H1 (cell line): ENCODE measurements around the gene CCNG2. TPM values are rescaled to one million over a fixed set of nuclear protein-coding genes. Genes with fewer than 3 reads are reported as not detected.

Experiments used
- CTCF ChIA-PET: fragments of 300-600 bp; sonication (Branson Sonifier 250); formaldehyde crosslinking; loops from one replicate; lab custom pipeline; 2021; ENCODE audit not compliant: partially characterized antibody; lab: Charles Lee
- POLR2A ChIA-PET: fragments of 300-600 bp; sonication (Branson Sonifier 250); formaldehyde crosslinking; loops from one replicate; lab custom pipeline; 2021; ENCODE audit warnings: inconsistent platforms; ENCODE audit not compliant: partially characterized antibody; lab: Charles Lee
- DNase-seq, 2 experiments: peaks; one replicate each; pipeline versions ENCODE4 v3.0.0 to v3.0.0-alpha.2; 2010 to 2022; ENCODE audit warnings: low spot score in 2 of 2, low read depth in 1 of 2, mixed read lengths in 1 of 2
- FAIRE-seq: peaks from 2 replicates; lab custom pipeline; 2011; peaks lifted over from hg19 to GRCh38; lab: Jason Lieb, UNC
- H2AFZ ChIP-seq: 2 replicates; pipeline ENCODE4 v1.8.1; 2012; ENCODE audit warnings: low read length, inconsistent platforms
- H2AK5ac ChIP-seq: 2 replicates; pipeline ENCODE4 v1.6.1; 2013; ENCODE audit warnings: low read depth, low read length
- H2BK120ac ChIP-seq: replicated peaks from 2 replicates; pipeline ENCODE3; 2013; ENCODE audit warnings: low read depth, low read length, inconsistent platforms
- H2BK12ac ChIP-seq: 2 replicates; pipeline ENCODE4 v1.6.1; 2013; ENCODE audit warnings: low read depth, low read length
- H2BK15ac ChIP-seq: 2 replicates; pipeline ENCODE4 v1.6.1; 2013; ENCODE audit warnings: low read length
- H2BK20ac ChIP-seq: 2 replicates; pipeline ENCODE4 v1.6.1; 2013; ENCODE audit warnings: low read length
- H2BK5ac ChIP-seq: 2 replicates; pipeline ENCODE4 v1.6.1; 2013; ENCODE audit warnings: low read depth, low read length
- H3K14ac ChIP-seq: 2 replicates; pipeline ENCODE4 v1.6.1; 2013; ENCODE audit warnings: inconsistent platforms; ENCODE audit not compliant: insufficient read length
- H3K18ac ChIP-seq: 2 replicates; pipeline ENCODE4 v1.6.1; 2013; ENCODE audit warnings: low read length; ENCODE audit errors: extremely low read depth
- H3K23ac ChIP-seq: 2 replicates; pipeline ENCODE4 v1.6.1; 2013; ENCODE audit warnings: inconsistent platforms; ENCODE audit not compliant: insufficient read length
- H3K23me2 ChIP-seq: 2 replicates; pipeline ENCODE4 v1.6.1; 2013; ENCODE audit warnings: low read depth, low read length
- H3K27ac ChIP-seq: 2 replicates; pipeline ENCODE4 v1.6.1; 2011; ENCODE audit warnings: low read depth, low read length, inconsistent platforms
- H3K27me3 ChIP-seq, 4 experiments: replicated peaks in 1 of 4; 1 replicate in 1 of 4; 2 replicates in 3 of 4; pipeline versions ENCODE4 v1.6.1 to v1.8.1; 2011 to 2013; ENCODE audit warnings: low read length in 3 of 4, mild to moderate bottlenecking in 3 of 4, inconsistent platforms in 2 of 4, mixed read lengths in 2 of 4, moderate library complexity in 1 of 4; ENCODE audit not compliant: control insufficient read depth in 3 of 4, insufficient read depth in 3 of 4; ENCODE audit errors: extremely low read depth in 1 of 4
- H3K36me3 ChIP-seq, 4 experiments: 2 replicates each; pipeline versions ENCODE4 v1.6.1 to v1.8.1; 2011 to 2013; ENCODE audit warnings: mild to moderate bottlenecking in 4 of 4, low read length in 3 of 4, moderate library complexity in 2 of 4, control low read depth in 1 of 4, inconsistent platforms in 1 of 4; ENCODE audit not compliant: insufficient read depth in 4 of 4, control insufficient read depth in 2 of 4
- H3K4ac ChIP-seq: replicated peaks from 2 replicates; pipeline ENCODE3; 2013; ENCODE audit warnings: low read length, low read depth, mixed read lengths, inconsistent platforms; ENCODE audit not compliant: insufficient read length
- H3K4me1 ChIP-seq, 4 experiments: replicated peaks in 1 of 4; 1 replicate in 1 of 4; 2 replicates in 3 of 4; pipeline versions ENCODE4 v1.6.1 to v1.8.1; 2011 to 2013; ENCODE audit warnings: low read length in 3 of 4, inconsistent platforms in 2 of 4, mixed read lengths in 1 of 4; ENCODE audit not compliant: insufficient read depth in 4 of 4, control insufficient read depth in 3 of 4
- H3K4me2 ChIP-seq, 2 experiments: 2 replicates each; pipeline versions ENCODE4 v1.6.1 to v1.8.1; 2011 to 2013; ENCODE audit warnings: low read depth in 2 of 2, low read length in 2 of 2, control low read depth in 1 of 2, inconsistent platforms in 1 of 2, mild to moderate bottlenecking in 1 of 2; ENCODE audit not compliant: insufficient read depth in 1 of 2
- H3K4me3 ChIP-seq, 4 experiments: fragments of 200-600, 300-600 bp in 1 of 4; sonication (generic), shearing (Covaris generic), sonication (Bioruptor Twin) in 1 of 4; 2 replicates each; pipeline versions ENCODE4 v1.5.1 to v1.8.1; 2011 to 2016; ENCODE audit warnings: low read length in 4 of 4, low read depth in 3 of 4, control low read depth in 2 of 4, inconsistent platforms in 2 of 4, mild to moderate bottlenecking in 2 of 4, mixed read lengths in 1 of 4, moderate library complexity in 1 of 4; ENCODE audit not compliant: insufficient read depth in 2 of 4; ENCODE audit errors: extremely low read depth in 1 of 4
- H3K56ac ChIP-seq: replicated peaks from 2 replicates; pipeline ENCODE3; 2013; ENCODE audit warnings: low read depth, mild to moderate bottlenecking, mixed read lengths, low read length, inconsistent platforms; ENCODE audit not compliant: insufficient read length
- H3K79me1 ChIP-seq: 2 replicates; pipeline ENCODE4 v1.6.1; 2013; ENCODE audit warnings: low read depth, low read length, control low read depth
- H3K79me2 ChIP-seq, 2 experiments: 2 replicates each; pipeline versions ENCODE4 v1.6.1 to v1.8.1; 2012 to 2013; ENCODE audit warnings: low read length in 2 of 2, mild to moderate bottlenecking in 2 of 2, inconsistent platforms in 1 of 2; ENCODE audit not compliant: insufficient read depth in 2 of 2, control insufficient read depth in 1 of 2
- H3K9ac ChIP-seq, 4 experiments: replicated peaks in 1 of 4; 1 replicate in 1 of 4; 2 replicates in 3 of 4; pipeline versions ENCODE4 v1.6.1 to v1.8.1; 2011 to 2013; ENCODE audit warnings: low read depth in 3 of 4, low read length in 3 of 4, control low read depth in 2 of 4, mild to moderate bottlenecking in 2 of 4, moderate library complexity in 2 of 4, inconsistent platforms in 1 of 4; ENCODE audit errors: extremely low read depth in 1 of 4
- H3K9me3 ChIP-seq, 2 experiments: 2 replicates each; pipeline versions ENCODE4 v1.6.1 to v1.8.1; 2012 to 2013; ENCODE audit warnings: mild to moderate bottlenecking in 2 of 2, moderate library complexity in 2 of 2, control low read depth in 1 of 2, inconsistent platforms in 1 of 2, low read depth in 1 of 2, low read length in 1 of 2, mixed read lengths in 1 of 2; ENCODE audit not compliant: insufficient read depth in 2 of 2
- H4K20me1 ChIP-seq, 2 experiments: replicated peaks in 1 of 2; 2 replicates each; pipeline versions ENCODE3 to v1.8.1; 2011 to 2013; ENCODE audit warnings: inconsistent platforms in 2 of 2, low read length in 2 of 2, mild to moderate bottlenecking in 1 of 2; ENCODE audit not compliant: insufficient read depth in 2 of 2, control insufficient read depth in 1 of 2
- H4K5ac ChIP-seq: 2 replicates; pipeline ENCODE4 v1.6.1; 2013; ENCODE audit warnings: low read length, low read depth, mixed read lengths, inconsistent platforms; ENCODE audit not compliant: insufficient read length
- H4K8ac ChIP-seq: 2 replicates; pipeline ENCODE4 v1.8.0; 2013; ENCODE audit warnings: mild to moderate bottlenecking, moderate library complexity, low read length, inconsistent platforms; ENCODE audit not compliant: insufficient read depth; ENCODE audit errors: extremely low read depth
- H4K91ac ChIP-seq: replicated peaks from 2 replicates; pipeline ENCODE3; 2013; ENCODE audit warnings: low read length, mixed read lengths, inconsistent platforms; ENCODE audit not compliant: insufficient read length
- WGBS, 2 experiments: shearing (Covaris generic) in 1 of 2; methylation state at CpG; one replicate each; pipeline versions ENCODE4 v1.1.6 to v1.1.7; 2013 to 2015; ENCODE audit warnings: low lambda C conversion rate in 2 of 2, mixed read lengths in 2 of 2, inconsistent platforms in 1 of 2, low coverage in 1 of 2, missing lambda C conversion rate in 1 of 2; ENCODE audit not compliant: insufficient replicate concordance in 2 of 2, insufficient coverage in 1 of 2, insufficient read length in 1 of 2; ENCODE audit errors: extremely low coverage in 1 of 2, missing lambda C conversion rate in 1 of 2; 5-methylcytosine and 5-hydroxymethylcytosine counted together
- polyA plus RNA-seq, 7 experiments: library from polyadenylated mRNA; depleted of rRNA in 3 of 7; stranded (reverse) in 5 of 7; unstranded in 2 of 7; fragments of >200 nt in 5 of 7; fragments of 200-250 nt in 2 of 7; gene quantifications; 1 replicate in 5 of 7; 2 replicates in 1 of 7; 4 replicates in 1 of 7; pipeline versions ENCODE4 v1.2.1 to v1.2.3, GENCODE V29; 2011 to 2013; ENCODE audit warnings: missing spikeins in 2 of 7, mixed read lengths in 2 of 7
- total RNA-seq: library from RNA; stranded (reverse); fragmentation: NEBNext Ultra II Directional; extraction: Animal tissue kit (Norgen Biotek cat#: 25700); gene quantifications from 2 replicates; pipeline ENCODE4 v1.2.1, GENCODE V29; 2021

Gene CCNG2
- total and polyA plus RNA-seq, 2 of the 8 experiments (the other 6 are each of a cell fraction or from before 2014, with no cell fraction given) = 3.5 to 13.9 TPM

GRCh38 chr4:77199276-77199675 is 42.3 kb downstream of the CCNG2 start:
- H2BK20ac ChIP-seq = no peak overlapping the region
- H3K79me2 ChIP-seq = no peaks in the 10 kb centered on the region
- CTCF ChIA-PET = interaction anchor here (1.0 to 20.9 kb wide), 7 partner anchors 10 to 151 kb away, joined by 3 to 258 read pairs (median 5); no protein-coding TSS in a partner anchor

More at GRCh38 chr4:77199276-77199675, 42.3 kb downstream of the CCNG2 start:
- Histone ChIP-seq H3K79me1 (no peaks in the 10 kb centered on the region), H2BK12ac (no peak overlapping the region), H4K91ac (no peak overlapping the region), H2BK5ac (no peak overlapping the region), H3K9ac (no peak overlapping the region), H2AK5ac (no peak overlapping the region), H3K4me3 (no peak overlapping the region), H3K36me3 (no peaks in the 10 kb centered on the region; a peak in 1 of 8 replicates), H3K27ac (no peak overlapping the region), H2AFZ (no peak overlapping the region), H3K4ac (no peak overlapping the region), H3K14ac (no peak overlapping the region), H3K56ac (no peak overlapping the region), H3K4me2 (no peak overlapping the region), H3K9me3 (no peaks in the 10 kb centered on the region), H3K27me3 (peaks cover 0 to 4% (median 0%) of the 10 kb centered on the region in 4 experiments; a peak in 3 of 7 replicates), H4K5ac (no peak overlapping the region), H3K23ac (no peak overlapping the region), H4K20me1 (no peaks in the 10 kb centered on the region), H3K23me2 (no peaks in the 10 kb centered on the region), H2BK120ac (no peak overlapping the region), H3K18ac (no peak overlapping the region), H2BK15ac (no peak overlapping the region), H3K4me1 (peaks cover 0 to 4% (median 0%) of the 10 kb centered on the region in 4 experiments; a peak in 1 of 7 replicates), H4K8ac (no peak overlapping the region)
- no peak for FAIRE-seq
- DNase-seq = no peak
- WGBS, 2 experiments = 88% methylated on average over 2 of the region's 2 CpGs; no CpG with 5 or more reads in 1 of the 2 experiments
- POLR2A ChIA-PET = no interaction called here
